Osteoblast (primary cell): ENCODE measurements around the gene IRF2BPL. TPM values are rescaled to one million over a fixed set of nuclear protein-coding genes. Genes with fewer than 3 reads are reported as not detected.

Experiments
- DNase-seq: peaks from one replicate; pipeline ENCODE4 v3.0.0; 2011; ENCODE audit warnings: low spot score, mixed read lengths; ENCODE audit not compliant: insufficient read length; ENCODE audit errors: missing footprints
- H2AFZ ChIP-seq: 2 replicates; pipeline ENCODE4 v1.6.0; 2011; ENCODE audit warnings: mild to moderate bottlenecking, low read length
- H3K27ac ChIP-seq: 2 replicates; pipeline ENCODE4 v1.5.1; 2011; ENCODE audit warnings: mild to moderate bottlenecking, low read depth, low read length, moderate library complexity
- H3K27me3 ChIP-seq: 2 replicates; pipeline ENCODE4 v1.6.0; 2012; ENCODE audit warnings: mild to moderate bottlenecking, control low read depth, inconsistent platforms, low read length, moderate library complexity; ENCODE audit not compliant: insufficient read depth
- H3K36me3 ChIP-seq: 2 replicates; pipeline ENCODE4 v1.5.1; 2011; ENCODE audit warnings: mild to moderate bottlenecking, low read length, control low read depth, moderate library complexity; ENCODE audit not compliant: insufficient read depth
- H3K4me1 ChIP-seq: 2 replicates; pipeline ENCODE4 v1.5.1; 2011; ENCODE audit warnings: mild to moderate bottlenecking, low read length, control low read depth, moderate library complexity; ENCODE audit not compliant: insufficient read depth
- H3K4me2 ChIP-seq: 2 replicates; pipeline ENCODE4 v1.6.0; 2011; ENCODE audit warnings: mild to moderate bottlenecking, low read length; ENCODE audit not compliant: insufficient read depth
- H3K4me3 ChIP-seq: fragments of 200-600 bp; sonication (generic); 3 replicates; pipeline ENCODE4 v1.5.1; 2012; ENCODE audit warnings: mild to moderate bottlenecking, low read length, inconsistent platforms; ENCODE audit not compliant: insufficient read depth
- H3K79me2 ChIP-seq: 2 replicates; pipeline ENCODE4 v1.6.0; 2012; ENCODE audit warnings: mild to moderate bottlenecking, low read length, control low read depth, inconsistent platforms; ENCODE audit not compliant: insufficient read depth
- H3K9me3 ChIP-seq: 2 replicates; pipeline ENCODE4 v1.5.1; 2011; ENCODE audit warnings: low read depth, low read length, control low read depth
- H4K20me1 ChIP-seq: 2 replicates; pipeline ENCODE4 v1.6.0; 2012; ENCODE audit warnings: mild to moderate bottlenecking, low read length, control low read depth; ENCODE audit not compliant: insufficient read depth
- CTCF ChIP-seq: IDR thresholded peaks from 2 replicates; pipeline ENCODE4 v1.5.1; 2011; ENCODE audit warnings: mild to moderate bottlenecking, low read depth, low read length, moderate library complexity; ENCODE audit errors: extremely low read depth
- total RNA-seq: library from RNA; depleted of rRNA; stranded (reverse); fragments of >200 nt; gene quantifications from 2 replicates; pipeline ENCODE4 v1.2.3, GENCODE V29; 2012

Gene IRF2BPL
- total RNA-seq, 1 donor = 26.4 TPM

GRCh38 chr14:77066578-77067172 lies 38.2 kb upstream of the IRF2BPL start:
- no peak overlapping the region for H2AFZ ChIP-seq
- H3K27me3 ChIP-seq = peaks cover 4% of the 10 kb centered on the region
- H3K79me2 ChIP-seq = no peaks in the 10 kb centered on the region
- no peak for TF ChIP-seq CTCF
- no peak overlapping the region for H3K4me3 ChIP-seq
- H3K4me1 ChIP-seq = peaks cover 5% of the 10 kb centered on the region
- peak; percentile 32 for DNase-seq
- H4K20me1 ChIP-seq = no peaks in the 10 kb centered on the region
- H3K27ac ChIP-seq = no peak overlapping the region
- no peak overlapping the region for H3K4me2 ChIP-seq
- no peaks in the 10 kb centered on the region for H3K9me3 ChIP-seq
- H3K36me3 ChIP-seq = no peaks in the 10 kb centered on the region

DNA sequence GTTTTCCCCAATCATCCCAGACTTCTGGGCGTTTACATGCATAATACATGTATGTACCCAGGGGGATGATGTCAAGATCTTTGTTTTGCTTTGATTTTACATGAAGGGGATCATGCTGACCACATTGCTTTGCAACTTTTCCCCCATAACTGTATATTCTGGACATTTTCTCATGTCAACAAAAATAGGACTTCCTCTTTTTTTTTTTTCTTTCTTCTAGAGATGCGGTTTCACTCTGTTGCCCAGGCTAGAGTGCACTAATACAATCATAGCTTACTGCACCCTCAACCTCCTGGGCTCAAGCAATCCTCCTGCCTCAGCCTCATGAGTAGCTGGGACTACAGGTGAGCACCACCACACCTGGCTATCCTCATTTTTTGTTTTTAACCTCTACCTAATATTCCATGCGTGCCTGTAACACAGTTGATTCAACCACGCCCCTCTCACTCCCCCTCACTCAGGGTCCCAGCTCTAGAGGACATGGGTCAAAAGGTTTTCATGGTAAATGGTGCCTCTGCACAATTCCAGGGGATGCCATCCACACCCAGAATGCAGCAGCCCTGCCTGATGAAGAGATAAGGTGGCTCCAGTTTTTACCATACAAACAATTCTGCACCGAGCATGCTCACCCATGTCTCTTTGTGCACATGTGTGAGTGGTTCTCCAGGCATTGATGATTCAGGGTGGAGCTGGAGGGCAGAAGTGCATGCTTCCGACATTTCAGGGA lies 37.5 kb upstream of the IRF2BPL start:
- TF ChIP-seq CTCF = no peak
- DNase-seq = no peak
- Histone ChIP-seq H3K4me3 (no peak overlapping the region), H3K36me3 (no peaks in the 10 kb centered on the region), H3K4me1 (peaks cover 3% of the 10 kb centered on the region), H3K4me2 (no peak overlapping the region), H3K79me2 (no peaks in the 10 kb centered on the region), H2AFZ (no peak overlapping the region), H3K9me3 (no peaks in the 10 kb centered on the region), H3K27me3 (peaks cover 4% of the 10 kb centered on the region), H3K27ac (no peak overlapping the region), H4K20me1 (no peaks in the 10 kb centered on the region)

- Histone ChIP-seq H3K27ac (no peak overlapping the region), H3K27me3 (peaks cover 4% of the 10 kb centered on the region), H3K36me3 (no peaks in the 10 kb centered on the region), H3K9me3 (no peaks in the 10 kb centered on the region), H3K4me1 (no peaks in the 10 kb centered on the region), H2AFZ (no peak overlapping the region), H3K4me2 (no peak overlapping the region), H4K20me1 (no peaks in the 10 kb centered on the region), H3K4me3 (no peak overlapping the region), H3K79me2 (no peaks in the 10 kb centered on the region)
- TF ChIP-seq CTCF = no peak
- no peak for DNase-seq
Observed at GRCh38 chr14:77064521-77065178, 36.1 kb upstream of the IRF2BPL start.

DNA sequence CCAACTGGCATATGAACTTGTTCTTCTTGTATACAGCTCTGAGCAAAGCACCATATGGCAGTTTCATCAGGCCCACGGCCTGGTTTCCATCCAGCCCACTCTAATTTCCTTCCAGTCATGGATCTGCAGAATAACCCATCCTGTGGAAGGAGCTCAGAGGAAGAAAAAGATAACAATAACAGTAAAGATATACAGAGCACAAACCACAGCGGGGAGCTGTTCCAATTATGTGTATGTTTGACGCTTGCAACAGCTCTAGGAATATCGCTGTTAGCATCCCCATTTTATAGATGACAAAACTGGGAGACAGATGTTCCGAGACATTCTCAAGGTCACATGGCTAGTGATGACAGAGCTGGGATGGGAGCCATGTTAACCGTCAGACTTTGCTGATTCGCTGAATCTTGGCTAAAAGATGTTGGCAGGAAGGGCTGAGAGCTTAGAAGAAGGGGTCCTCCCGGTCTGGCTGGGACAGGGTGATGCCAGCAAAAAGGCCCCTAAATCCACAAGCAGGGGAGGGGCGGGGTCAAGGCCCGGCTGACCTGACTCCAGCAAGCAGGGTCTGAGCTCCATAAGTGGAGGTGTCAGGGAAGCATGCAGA lies 35.2 kb upstream of the IRF2BPL start:
- Histone ChIP-seq H3K4me2 (no peak overlapping the region), H3K27me3 (peaks cover under 1% of the 10 kb centered on the region), H3K4me3 (no peak overlapping the region), H3K79me2 (no peaks in the 10 kb centered on the region), H2AFZ (no peak overlapping the region), H3K9me3 (no peaks in the 10 kb centered on the region), H3K36me3 (no peaks in the 10 kb centered on the region), H3K27ac (no peak overlapping the region), H4K20me1 (no peaks in the 10 kb centered on the region), H3K4me1 (peaks cover 7% of the 10 kb centered on the region)
- peak; percentile 27 for DNase-seq
- TF ChIP-seq CTCF = no peak
